ENCODE data around the gene KLK1.

DNA sequence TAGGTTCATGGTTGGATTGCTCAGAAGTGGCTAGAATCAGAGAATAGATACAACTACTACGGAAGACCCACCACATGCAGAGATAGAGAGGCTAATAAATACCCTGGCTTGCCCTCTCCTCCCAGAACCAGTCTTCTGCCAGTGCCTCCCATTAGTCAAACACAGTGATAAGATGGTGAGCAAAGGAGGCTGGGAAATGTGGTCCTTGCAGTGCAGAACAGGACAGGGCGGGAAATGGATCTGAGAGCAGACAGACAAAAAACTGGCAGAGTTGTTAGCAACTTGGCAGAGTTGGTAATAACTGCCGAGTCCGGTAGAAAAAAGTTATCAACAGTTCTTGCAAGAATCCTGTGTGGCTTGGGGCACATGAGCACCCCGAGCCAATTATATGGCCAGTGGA lies 8.7 kb downstream of the KLK1 start:
- TF ChIP-seq, protein P1, sequence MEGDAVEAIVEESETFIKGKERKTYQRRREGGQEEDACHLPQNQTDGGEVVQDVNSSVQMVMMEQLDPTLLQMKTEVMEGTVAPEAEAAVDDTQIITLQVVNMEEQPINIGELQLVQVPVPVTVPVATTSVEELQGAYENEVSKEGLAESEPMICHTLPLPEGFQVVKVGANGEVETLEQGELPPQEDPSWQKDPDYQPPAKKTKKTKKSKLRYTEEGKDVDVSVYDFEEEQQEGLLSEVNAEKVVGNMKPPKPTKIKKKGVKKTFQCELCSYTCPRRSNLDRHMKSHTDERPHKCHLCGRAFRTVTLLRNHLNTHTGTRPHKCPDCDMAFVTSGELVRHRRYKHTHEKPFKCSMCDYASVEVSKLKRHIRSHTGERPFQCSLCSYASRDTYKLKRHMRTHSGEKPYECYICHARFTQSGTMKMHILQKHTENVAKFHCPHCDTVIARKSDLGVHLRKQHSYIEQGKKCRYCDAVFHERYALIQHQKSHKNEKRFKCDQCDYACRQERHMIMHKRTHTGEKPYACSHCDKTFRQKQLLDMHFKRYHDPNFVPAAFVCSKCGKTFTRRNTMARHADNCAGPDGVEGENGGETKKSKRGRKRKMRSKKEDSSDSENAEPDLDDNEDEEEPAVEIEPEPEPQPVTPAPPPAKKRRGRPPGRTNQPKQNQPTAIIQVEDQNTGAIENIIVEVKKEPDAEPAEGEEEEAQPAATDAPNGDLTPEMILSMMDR (IDR thresholded peaks at IDR 0.05) = no peak
- TF ChIP-seq POLR2AphosphoS5 (IDR thresholded peaks at IDR 0.05; ENCODE audit: insufficient read depth in 1 of 2, low read depth in 1 of 2) (no peak), POLR2A (IDR thresholded peaks at IDR 0.05) (no peak)
